ENCODE results near the gene GVQW3. TPM values are rescaled to one million over a fixed set of nuclear protein-coding genes. Genes with fewer than 3 reads are reported as not detected.

GVQW3 gene
- total and polyA plus RNA-seq, 2 of the 13 experiments (the other 11 are each of a cell fraction or from before 2014, with no cell fraction given): 5.0 to 5.6 TPM

- TF ChIP-seq MED1 (CRISPR knock-in tag; IDR thresholded peaks at IDR 0.05): peak; percentile 51; the same call in 1 of the 2 replicates
- TF ChIP-seq CCAR2 (optimal IDR thresholded peaks at IDR 0.05; ENCODE audit: low read depth, low read length): no peak
- peak; percentile 33; the same call in 1 of the 2 replicates for TF ChIP-seq HOXA5 (CRISPR knock-in tag; IDR thresholded peaks at IDR 0.05)
- TF ChIP-seq RFX3 (CRISPR knock-in tag; IDR thresholded peaks at IDR 0.05): 0 out of 2 replicates have a peak, but pooled peaks have one; percentile 19
- TF ChIP-seq ATF7 (IDR thresholded peaks at IDR 0.05): no peak
- no peak for TF ChIP-seq ATF7 (CRISPR knock-in tag; IDR thresholded peaks at IDR 0.05)
- no peak for TF ChIP-seq LCORL (IDR thresholded peaks at IDR 0.05)
- peak; percentile 53 for TF ChIP-seq LCORL (CRISPR knock-in tag; IDR thresholded peaks at IDR 0.05)
- TF ChIP-seq ZNF547 (CRISPR knock-in tag; IDR thresholded peaks at IDR 0.05): peak; percentile 85; the same call in 1 of the 2 replicates
- TF ChIP-seq THAP9 (CRISPR knock-in tag; IDR thresholded peaks at IDR 0.05; ENCODE audit: borderline replicate concordance): peak; percentile 66; the same call in 1 of the 2 replicates
- TF ChIP-seq TMF1 (CRISPR knock-in tag; IDR thresholded peaks at IDR 0.05; ENCODE audit: low read depth): no peak
- TF ChIP-seq PPARG (CRISPR knock-in tag; conservative IDR thresholded peaks at IDR 0.05): peak; percentile 44; the same call in 1 of the 2 replicates
- TF ChIP-seq DZIP1 (CRISPR knock-in tag; IDR thresholded peaks at IDR 0.05): peak; percentile 57; the same call in 1 of the 2 replicates
- TF ChIP-seq PHB2 (IDR thresholded peaks at IDR 0.05; ENCODE audit: partially characterized antibody): no peak
- TF ChIP-seq NONO (IDR thresholded peaks at IDR 0.05): no peak
- TF ChIP-seq NONO (CRISPR knock-in tag; conservative IDR thresholded peaks at IDR 0.05): peak; percentile 77
- TF ChIP-seq ZNF318 (CRISPR knock-in tag; IDR thresholded peaks at IDR 0.05): no peak
These were observed at the start of gene GVQW3, which contains the start of gene THAP12 (continued) for GRCh38 chr11:76380977-76381719.
